ENCODE results near the gene POLQ. TPM values are rescaled to one million over a fixed set of nuclear protein-coding genes. Genes with fewer than 3 reads are reported as not detected.

Gene POLQ
- total RNA-seq, 3 donors from 2014 or later (not counting 1 experiment from before 2014, with no cell fraction given) = 0.66 to 1.2 (median 0.70) TPM

- no peak for TF ChIP-seq CTCF (IDR thresholded peaks at IDR 0.05)
- H3K27ac ChIP-seq (ENCODE audit: low read length) = peak overlapping the region; percentile 22
Measured at GRCh38 chr3:121431726-121432517, 113.9 kb downstream of the POLQ start.

GRCh38 chr3:121430664-121431215, 115.0 kb downstream of the POLQ start:
- Histone ChIP-seq H3K27me3 (ENCODE audit: control insufficient read depth, insufficient read depth, low read length) (no peaks in the 10 kb centered on the region), H3K4me3 (ENCODE audit: low read length) (no peak overlapping the region), H3K9me3 (ENCODE audit: control insufficient read depth, insufficient read depth, low read length) (no peaks in the 10 kb centered on the region), H3K27ac (ENCODE audit: low read length) (no peak overlapping the region), H3K4me1 (ENCODE audit: control insufficient read depth, insufficient read depth, low read length) (no peaks in the 10 kb centered on the region), H3K36me3 (ENCODE audit: control insufficient read depth, insufficient read depth, low read length) (no peaks in the 10 kb centered on the region)
- DNase-seq (no peak), ATAC-seq (no peak)
- intact Hi-C loops (cut with micrococcal nuclease) = no loop called here
- TF ChIP-seq CTCF (IDR thresholded peaks at IDR 0.05) = no peak
- Mint-ChIP-seq H3K4me3 (no peak overlapping the region), H3K27me3 (ENCODE audit: low read depth in 2 of 2) (no peaks in the 10 kb centered on the region), H3K27ac (no peak overlapping the region), H3K4me1 (peaks cover 9 to 12% of the 10 kb centered on the region in 2 donors), H3K36me3 (no peaks in the 10 kb centered on the region), H3K9me3 (no peaks in the 10 kb centered on the region)

More at GRCh38 chr3:121431726-121432517, 113.9 kb downstream of the POLQ start:
- DNase-seq (peak in 1 of 2 donors; percentile 80), ATAC-seq (peak; percentile 85 to 97 (median 92))
- Histone ChIP-seq H3K4me1 (ENCODE audit: control insufficient read depth, insufficient read depth, low read length) (no peaks in the 10 kb centered on the region), H3K36me3 (ENCODE audit: control insufficient read depth, insufficient read depth, low read length) (no peaks in the 10 kb centered on the region), H3K4me3 (ENCODE audit: low read length) (no peak overlapping the region), H3K9me3 (ENCODE audit: control insufficient read depth, insufficient read depth, low read length) (no peaks in the 10 kb centered on the region), H3K27me3 (ENCODE audit: control insufficient read depth, insufficient read depth, low read length) (no peaks in the 10 kb centered on the region)
- intact Hi-C loops (cut with micrococcal nuclease) = no loop called here
- 50% methylated on average over 3 of the region's 5 CpGs for WGBS (ENCODE audit: insufficient coverage)
- H3K27me3 Mint-ChIP-seq (ENCODE audit: low read depth in 2 of 2) = no peaks in the 10 kb centered on the region
- no peaks in the 10 kb centered on the region for H3K36me3 Mint-ChIP-seq
- H3K4me3 Mint-ChIP-seq = peak overlapping the region; percentile 80
- H3K9me3 Mint-ChIP-seq = no peaks in the 10 kb centered on the region
- peaks cover 9 to 12% of the 10 kb centered on the region in 2 donors for H3K4me1 Mint-ChIP-seq
- peak overlapping the region; percentile 59 to 67 for H3K27ac Mint-ChIP-seq

- Mint-ChIP-seq H3K27me3 (ENCODE audit: low read depth in 2 of 2) (no peaks in the 10 kb centered on the region), H3K4me1 (no peaks in the 10 kb centered on the region), H3K36me3 (no peaks in the 10 kb centered on the region), H3K9me3 (no peaks in the 10 kb centered on the region), H3K4me3 (no peak overlapping the region), H3K27ac (no peak overlapping the region)
- intact Hi-C loops (cut with micrococcal nuclease) = no loop called here
- TF ChIP-seq CTCF (IDR thresholded peaks at IDR 0.05) = no peak
- H3K27ac ChIP-seq (ENCODE audit: low read length) = no peak overlapping the region
- no peaks in the 10 kb centered on the region for H3K4me1 ChIP-seq (ENCODE audit: control insufficient read depth, insufficient read depth, low read length)
- DNase-seq (no peak), ATAC-seq (no peak)
- no peaks in the 10 kb centered on the region for H3K36me3 ChIP-seq (ENCODE audit: control insufficient read depth, insufficient read depth, low read length)
- H3K4me3 ChIP-seq (ENCODE audit: low read length) = no peak overlapping the region
- H3K9me3 ChIP-seq (ENCODE audit: control insufficient read depth, insufficient read depth, low read length) = no peaks in the 10 kb centered on the region
- H3K27me3 ChIP-seq (ENCODE audit: control insufficient read depth, insufficient read depth, low read length) = no peaks in the 10 kb centered on the region
Measured at GRCh38 chr3:121424549-121424948, 121.2 kb downstream of the POLQ start.

Measured in natural killer cell (primary cell).